ENCODE results near the gene KLK2.

The KLK2 gene

GRCh38 chr19:50925734-50926133 is 52.5 kb downstream of the KLK2 start:
- DNase-seq, result no peak

GRCh38 chr19:50926144-50926543 is 52.9 kb downstream of the KLK2 start:
- DNase-seq, result no peak

- no peak for DNase-seq
Measured at GRCh38 chr19:50928831-50929230, 55.6 kb downstream of the KLK2 start.

Measured in midbrain (tissue), 1 donor.